Stimulated activated CD8-positive, alpha-beta memory T cell treated with anti-CD3 and anti-CD28 coated beads, Interleukin-7, amount 100 ng/mL, for 24 hours (primary cell): ENCODE results near the gene SSX4B.
"Not testable (repeated sequence)": the region's sequence is repeated elsewhere in the genome, so short reads cannot be mapped to it uniquely, and the experiment has no call there.

ENCODE experiments used
- DNase-seq: peaks from one replicate; pipeline ENCODE4 v3.0.0-alpha.2; 2020; ENCODE audit warnings: low read depth

The SSX4B gene, protein sequence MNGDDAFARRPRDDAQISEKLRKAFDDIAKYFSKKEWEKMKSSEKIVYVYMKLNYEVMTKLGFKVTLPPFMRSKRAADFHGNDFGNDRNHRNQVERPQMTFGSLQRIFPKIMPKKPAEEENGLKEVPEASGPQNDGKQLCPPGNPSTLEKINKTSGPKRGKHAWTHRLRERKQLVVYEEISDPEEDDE

DNA sequence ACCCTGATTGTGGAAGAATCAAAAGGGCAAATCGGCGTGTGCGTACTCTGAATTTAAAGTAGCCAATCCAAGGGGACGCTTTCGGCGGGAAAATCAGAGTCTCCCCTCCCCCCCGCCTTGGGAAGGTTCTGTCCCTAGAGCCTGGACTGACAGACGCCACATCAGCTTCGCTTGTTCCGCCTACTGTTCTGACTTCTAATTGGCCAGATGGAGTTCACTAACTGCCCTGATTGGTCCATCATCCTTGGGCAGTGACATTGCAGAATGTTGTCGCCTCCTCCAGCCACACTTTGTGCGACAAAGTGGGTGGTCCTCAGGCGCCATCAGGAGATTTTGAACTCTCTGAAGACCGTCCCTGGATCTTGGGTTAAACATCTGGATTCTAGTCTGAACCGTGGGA, at the start of gene SSX4B:
Gene SSX4B, minus strand, starts transcription at position 101 of the 400 bp plus-strand sequence. CDS start 588 bp downstream, outside the sequence.
- DNase-seq: not testable (repeated sequence)

DNA sequence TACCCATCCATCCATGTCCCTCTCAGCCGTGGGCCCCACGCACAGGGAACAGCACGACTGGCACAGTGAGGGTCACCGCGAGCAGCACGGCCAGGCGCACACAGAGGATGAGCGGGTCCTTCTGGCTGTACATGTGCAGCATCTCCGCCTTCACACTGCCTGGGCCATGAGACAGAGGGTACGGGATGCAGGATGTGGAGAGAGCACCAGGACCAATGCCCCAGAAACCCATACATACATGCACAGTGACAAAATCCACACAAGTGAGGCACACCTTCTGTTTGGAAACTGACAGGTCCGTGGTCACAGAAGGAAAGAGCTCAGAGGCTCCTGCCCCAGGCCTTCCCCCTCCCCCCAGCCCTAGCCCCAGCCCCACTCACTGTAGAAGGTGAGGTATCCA, 48.8 kb upstream of the SSX4B start:
- no peak for DNase-seq

DNA sequence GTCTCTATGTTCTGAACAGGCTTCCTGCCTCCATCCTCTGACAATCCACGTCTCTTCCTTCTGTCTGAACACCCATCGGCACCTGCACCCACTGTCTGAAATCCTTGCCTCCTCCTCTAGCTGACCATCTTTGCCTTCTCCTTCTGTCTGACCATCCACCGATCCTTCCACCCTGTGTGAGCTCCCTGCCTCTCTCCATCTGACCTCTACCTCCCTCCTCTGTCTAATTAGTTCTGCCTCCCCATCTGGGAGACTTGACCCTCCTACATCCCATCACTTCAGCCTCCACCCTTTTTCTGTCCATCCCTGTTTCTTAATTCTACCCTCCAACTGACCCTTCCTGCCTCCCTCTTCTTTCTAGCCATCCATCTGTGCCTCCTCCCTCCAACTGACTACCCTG, 48.3 kb upstream of the SSX4B start:
- DNase-seq: no peak

DNA sequence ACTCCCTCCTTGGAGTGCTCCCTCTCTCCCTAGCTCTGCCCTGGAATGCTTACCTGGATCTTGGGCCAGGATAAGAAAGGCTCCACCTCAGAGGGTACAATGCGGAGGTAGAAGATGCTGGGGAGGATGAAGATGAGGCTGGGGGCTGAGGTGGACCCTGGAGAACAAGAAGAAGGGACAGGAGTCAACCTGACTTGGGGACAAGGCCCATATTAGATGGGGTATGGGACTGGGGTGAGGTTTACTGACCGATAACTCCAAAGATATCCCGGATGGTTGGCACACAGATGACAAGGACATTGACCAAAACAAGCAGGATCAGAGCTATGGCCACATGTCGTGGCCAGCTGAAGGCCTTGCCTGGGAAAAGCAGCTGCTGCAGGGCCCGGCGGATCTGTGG, 47.7 kb upstream of the SSX4B start:
- DNase-seq: no peak

DNA sequence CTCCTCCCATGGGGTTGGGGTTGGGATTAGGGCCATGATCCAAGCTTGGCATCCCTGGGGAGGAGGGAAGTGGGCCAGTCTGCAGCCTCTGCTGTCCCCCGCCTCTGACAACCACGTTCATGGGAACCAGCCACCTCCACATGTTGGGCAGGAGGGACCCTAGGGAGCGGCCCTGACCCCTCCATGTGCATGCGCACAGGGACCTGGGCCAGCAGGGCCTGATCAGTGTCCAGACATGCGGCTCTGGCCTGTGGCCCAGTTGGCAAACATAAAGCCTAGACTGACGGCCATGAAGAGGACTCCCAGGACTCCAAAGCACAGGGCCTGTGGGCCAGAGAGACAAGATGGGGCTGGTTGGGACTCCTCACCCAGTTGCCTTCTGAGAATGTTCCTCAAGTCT, 47.0 kb upstream of the SSX4B start:
- DNase-seq: no peak

DNA sequence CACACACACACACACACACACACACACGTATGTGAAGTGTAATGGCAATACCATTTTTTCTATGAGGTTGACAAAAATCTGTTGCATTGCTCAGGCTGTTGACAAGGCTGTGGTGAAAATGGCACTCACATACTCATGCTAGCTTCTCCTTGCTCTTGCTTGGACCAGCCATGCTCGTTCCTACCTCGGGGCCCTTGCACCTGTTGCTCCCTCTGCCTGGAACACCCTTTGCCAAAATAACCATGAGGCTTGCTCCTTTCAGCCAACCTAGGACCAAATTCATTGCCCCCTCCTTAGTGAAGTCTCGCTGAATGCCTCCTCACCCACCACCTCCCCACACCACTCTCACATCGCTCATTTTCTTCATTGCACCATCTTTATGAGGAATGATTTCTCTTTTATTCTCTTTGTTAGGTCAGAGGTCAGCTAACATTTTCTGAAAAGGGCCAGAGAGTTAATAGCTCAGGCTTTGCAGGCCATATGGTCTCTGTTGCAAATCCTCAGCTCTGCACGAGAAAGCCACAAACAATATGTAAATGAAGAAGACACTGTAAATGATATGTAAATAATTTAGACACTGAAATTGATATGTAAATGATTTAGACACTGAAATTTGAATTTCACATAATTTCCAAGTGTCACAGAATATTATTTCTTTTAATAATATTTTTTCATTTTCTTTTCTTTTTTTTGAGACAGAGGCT, 45.0 kb upstream of the SSX4B start:
- no peak for DNase-seq

DNA sequence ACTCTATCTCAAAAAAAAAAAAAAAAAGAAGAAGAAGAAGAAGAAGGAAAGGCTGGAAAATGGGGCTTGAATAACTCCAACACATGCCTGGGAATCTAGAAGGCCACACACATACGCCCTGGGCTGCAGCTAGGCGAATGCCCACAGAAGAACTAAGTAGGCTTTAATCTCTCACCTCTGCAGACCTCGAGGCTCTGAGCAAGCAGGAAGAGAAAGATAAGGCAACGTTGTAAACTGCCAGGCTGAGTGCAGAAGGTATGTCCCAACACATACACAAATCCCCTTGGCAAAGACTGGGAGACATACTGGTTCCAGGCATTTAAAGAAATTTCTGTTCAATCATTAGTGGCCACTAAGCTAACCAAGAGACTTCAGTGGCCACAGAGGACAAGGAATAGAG, 39.9 kb upstream of the SSX4B start:
- DNase-seq: no peak

DNA sequence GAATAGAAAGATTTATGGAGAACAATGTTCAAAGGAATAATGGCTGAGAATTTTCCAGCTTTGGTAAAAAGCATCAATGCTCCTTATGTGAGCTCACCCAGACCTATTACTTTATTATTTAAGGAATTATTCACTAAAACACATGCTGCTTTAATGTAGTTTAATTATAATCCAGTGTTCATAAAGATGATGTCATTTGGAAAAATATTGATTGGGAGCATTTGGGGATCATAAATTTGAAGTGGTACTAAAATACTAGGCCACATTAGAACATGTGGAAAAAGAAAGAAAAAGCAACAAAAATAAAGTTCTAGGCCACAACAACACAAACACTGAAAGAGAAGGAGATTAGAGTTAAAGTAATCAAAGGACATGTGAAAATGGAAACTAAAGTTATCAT, 38.3 kb upstream of the SSX4B start:
- no peak for DNase-seq

DNA sequence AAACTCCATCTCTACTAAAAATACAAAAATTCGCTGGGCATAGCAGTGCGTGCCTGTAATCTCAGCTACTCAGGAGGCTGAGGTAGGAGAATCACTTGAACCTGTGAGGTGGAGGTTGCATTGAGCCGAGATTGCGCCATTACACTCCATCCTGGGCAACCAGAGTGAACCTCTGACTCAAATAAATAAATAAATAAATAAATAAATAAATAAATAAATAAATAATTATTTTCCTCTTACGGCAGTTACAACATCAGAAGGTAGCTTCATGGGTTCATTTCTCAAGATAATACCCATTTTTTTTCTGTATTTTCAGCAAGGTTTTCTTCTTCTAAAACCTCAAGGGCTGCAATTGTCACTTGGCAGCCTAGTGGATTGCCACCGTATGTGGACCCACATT, 35.4 kb upstream of the SSX4B start:
- not testable (repeated sequence) for DNase-seq

DNA sequence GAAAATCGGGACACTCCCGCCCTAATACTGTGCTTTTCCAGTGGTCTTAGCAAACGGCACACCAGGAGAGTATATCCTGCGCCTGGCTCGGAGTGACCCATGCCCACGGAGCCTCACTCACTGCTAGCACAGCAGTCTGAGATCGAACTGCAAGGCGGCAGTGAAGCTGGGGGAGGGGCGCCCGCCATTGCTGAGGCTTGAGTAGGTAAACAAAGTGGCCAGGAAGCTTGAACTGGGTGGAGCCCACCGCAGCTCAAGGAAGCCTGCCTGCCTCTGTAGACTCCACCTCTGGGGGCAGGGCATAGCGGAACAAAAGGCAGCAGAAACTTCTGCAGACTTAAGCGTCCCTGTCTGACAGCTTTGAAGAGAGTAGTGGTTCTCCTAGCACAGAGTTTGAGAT, 22.0 kb upstream of the SSX4B start:
- DNase-seq: not testable (repeated sequence)

DNA sequence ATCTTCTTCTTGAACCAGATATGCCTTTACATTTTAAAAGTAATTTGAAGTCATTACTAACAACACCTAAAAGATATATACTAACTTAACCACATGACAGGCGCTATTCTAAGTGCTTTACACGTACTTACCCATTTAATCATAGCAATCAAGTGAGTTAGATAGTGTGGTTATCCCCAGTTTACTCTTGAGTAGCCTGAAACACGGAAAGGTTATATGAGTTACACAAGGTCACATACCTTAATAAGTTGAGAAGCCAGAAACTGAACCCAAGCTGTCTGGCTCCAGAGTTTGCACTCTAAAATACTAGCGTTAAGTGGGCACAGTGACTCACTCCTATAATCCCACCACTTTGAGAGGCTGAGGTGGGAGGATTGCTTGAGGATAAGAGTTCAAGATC, 18.4 kb upstream of the SSX4B start:
- DNase-seq: not testable (repeated sequence)

DNA sequence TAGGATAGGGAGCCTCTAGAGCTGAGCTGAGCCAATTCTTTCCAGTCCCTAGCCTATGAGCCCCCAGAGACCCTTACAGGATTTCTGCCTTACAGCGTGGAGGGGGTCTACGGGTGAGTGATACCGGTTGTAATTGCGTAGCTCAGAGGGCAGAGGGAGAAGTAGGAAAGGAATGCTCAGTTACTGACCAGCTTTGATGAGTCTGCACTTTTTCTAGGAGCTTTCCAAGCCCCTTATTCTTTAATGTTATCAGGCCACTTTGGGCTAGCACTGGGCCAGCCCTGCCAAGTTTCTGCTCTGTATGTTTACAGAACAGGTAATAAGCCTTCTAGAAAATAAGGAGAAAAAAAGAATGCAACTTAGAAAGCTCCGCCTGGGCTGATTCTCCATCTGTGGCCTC, 17.8 kb upstream of the SSX4B start:
- DNase-seq: not testable (repeated sequence)

DNA sequence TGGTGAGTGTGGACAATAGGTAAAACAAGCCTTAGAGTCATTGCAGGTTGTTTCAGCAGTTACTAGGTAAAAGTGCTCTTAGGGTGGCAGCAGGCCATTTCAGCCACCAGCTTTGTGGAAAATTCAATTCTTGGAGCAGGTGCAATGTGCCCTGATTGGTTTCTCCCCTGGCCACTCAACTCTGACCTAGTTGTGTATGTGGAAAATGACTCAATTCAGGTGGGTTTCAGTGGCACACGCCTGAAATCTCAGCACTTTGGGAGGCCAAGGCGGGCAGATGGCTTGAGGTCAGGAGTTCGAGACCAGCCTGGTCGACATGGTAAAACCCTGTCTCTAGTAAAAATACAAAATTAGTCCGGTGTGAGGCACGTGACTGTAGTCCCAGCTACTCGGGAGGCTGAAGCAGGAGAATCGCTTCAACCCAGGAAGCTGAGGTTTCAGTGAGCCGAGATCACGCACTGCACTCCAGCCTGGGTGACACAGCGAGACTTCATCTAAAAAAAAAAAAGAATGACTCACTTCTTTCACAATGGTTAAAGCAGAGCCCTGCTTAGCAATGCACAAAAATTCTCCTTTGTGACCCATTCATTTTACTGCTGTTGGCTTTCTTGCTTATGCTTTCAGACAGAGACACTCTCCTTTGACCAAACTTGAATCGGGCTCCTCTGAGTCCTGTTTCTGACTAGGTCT, 15.4 kb upstream of the SSX4B start:
- DNase-seq: not testable (repeated sequence)

DNA sequence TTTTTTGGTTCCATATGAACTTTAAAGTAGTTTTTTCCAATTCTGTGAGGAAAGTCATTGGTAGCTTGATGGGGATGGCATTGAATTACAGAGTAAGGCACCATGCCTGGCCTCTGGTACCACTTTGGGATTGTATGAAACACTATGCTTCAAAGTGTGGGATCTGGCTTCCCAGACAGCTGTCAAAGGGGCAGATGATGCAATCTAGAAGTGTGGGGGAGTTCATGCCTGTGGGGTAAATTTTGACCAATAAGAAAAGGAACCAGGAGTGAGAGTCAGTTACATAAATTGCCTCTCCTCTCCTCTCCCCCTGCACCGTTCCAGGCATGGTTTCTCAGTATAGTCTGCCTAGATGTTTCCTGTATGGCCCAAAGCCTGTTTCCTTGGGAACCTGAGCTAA, 13.9 kb downstream of the SSX4B start:
- DNase-seq: not testable (repeated sequence)

DNA sequence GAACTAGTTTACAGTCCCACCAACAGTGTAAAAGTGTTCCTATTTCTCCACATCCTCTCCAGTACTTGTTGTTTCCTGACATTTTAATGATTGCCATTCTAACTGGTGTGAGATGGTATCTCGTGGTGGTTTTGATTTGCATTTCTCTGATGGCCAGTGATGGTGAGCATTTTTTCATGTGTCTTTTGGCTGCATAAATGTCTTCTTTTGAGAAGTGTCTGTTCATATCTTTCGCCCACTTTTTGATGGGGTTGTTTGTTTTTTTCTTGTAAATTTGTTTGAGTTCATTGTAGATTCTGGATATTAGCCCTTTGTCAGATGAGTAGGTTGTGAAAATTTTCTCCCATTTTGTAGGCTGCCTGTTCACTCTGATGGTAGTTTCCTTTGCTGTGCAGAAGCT, 14.8 kb downstream of the SSX4B start:
- DNase-seq: not testable (repeated sequence)

DNA sequence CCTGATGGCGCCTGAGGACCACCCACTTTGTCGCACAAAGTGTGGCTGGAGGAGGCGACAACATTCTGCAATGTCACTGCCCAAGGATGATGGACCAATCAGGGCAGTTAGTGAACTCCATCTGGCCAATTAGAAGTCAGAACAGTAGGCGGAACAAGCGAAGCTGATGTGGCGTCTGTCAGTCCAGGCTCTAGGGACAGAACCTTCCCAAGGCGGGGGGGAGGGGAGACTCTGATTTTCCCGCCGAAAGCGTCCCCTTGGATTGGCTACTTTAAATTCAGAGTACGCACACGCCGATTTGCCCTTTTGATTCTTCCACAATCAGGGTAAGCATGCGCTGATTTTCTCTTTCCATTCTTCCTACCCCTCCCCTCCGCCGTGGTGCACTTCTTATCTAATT, 28.5 kb downstream of the SSX4B start, which contains the start of gene SSX4:
Gene SSX4, plus strand, starts transcription at position 301 of the 400 bp plus-strand sequence. CDS start 515 bp downstream, outside the sequence.
- not testable (repeated sequence) for DNase-seq

DNA sequence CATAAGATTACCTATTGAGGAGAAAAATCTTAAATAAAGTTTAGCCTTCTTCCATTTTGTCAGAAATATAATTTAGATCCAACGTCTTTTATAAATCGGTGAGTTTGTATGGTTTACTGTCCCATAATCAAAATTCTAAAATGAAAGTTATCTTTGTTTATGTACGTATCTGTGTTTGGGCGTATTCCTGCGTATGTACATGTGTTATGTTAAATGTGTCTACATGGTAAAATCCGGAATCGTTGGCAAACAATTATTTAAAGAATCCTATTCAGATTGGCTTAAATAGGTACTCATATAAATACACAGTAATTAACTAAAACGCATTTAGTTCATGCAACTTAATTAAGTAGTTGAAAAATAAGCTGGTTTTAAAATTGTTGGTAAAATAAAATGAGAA, 41.4 kb downstream of the SSX4B start:
- not testable (repeated sequence) for DNase-seq

DNA sequence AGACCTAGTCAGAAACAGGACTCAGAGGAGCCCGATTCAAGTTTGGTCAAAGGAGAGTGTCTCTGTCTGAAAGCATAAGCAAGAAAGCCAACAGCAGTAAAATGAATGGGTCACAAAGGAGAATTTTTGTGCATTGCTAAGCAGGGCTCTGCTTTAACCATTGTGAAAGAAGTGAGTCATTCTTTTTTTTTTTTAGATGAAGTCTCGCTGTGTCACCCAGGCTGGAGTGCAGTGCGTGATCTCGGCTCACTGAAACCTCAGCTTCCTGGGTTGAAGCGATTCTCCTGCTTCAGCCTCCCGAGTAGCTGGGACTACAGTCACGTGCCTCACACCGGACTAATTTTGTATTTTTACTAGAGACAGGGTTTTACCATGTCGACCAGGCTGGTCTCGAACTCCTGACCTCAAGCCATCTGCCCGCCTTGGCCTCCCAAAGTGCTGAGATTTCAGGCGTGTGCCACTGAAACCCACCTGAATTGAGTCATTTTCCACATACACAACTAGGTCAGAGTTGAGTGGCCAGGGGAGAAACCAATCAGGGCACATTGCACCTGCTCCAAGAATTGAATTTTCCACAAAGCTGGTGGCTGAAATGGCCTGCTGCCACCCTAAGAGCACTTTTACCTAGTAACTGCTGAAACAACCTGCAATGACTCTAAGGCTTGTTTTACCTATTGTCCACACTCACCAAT, 43.9 kb downstream of the SSX4B start:
- not testable (repeated sequence) for DNase-seq

DNA sequence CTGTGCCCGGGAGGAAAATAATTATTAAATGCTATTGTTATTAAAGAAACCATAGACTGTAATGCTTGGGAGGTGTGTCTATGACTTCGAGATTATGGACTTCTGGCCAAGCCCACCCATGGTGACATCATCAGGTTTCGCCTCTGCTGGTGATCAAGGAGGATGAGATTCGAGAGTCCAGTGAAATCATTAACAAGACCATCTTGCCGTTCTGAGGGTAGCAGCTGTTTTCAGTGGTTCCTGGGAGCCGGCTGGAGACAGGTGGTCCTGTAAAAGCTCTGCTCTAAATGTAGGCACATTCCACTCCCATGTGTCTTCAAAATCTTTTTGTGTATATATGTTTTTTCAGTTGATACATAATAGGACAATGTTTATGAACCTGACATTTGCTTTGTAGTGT, 52.5 kb downstream of the SSX4B start:
- not testable (repeated sequence) for DNase-seq

DNA sequence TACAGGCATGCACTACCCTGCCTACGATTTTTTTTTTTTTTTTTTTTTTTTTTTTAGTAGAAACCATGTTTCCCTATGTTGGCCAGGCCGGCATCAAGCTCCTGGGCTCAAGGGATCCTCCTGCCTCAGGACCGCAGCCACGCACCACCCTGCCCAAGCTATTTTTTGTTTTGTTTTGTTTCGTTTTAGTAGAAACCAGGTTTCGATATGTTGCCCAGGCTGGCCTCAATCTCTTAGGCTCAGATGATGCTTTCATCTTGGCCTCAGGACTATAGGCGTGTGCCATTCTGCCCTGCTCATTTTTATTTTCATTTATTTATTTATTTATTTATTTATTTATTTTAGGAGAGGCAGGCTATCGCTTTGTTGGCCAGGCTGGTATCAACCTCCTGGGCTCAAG, 54.1 kb downstream of the SSX4B start:
- no peak for DNase-seq

DNA sequence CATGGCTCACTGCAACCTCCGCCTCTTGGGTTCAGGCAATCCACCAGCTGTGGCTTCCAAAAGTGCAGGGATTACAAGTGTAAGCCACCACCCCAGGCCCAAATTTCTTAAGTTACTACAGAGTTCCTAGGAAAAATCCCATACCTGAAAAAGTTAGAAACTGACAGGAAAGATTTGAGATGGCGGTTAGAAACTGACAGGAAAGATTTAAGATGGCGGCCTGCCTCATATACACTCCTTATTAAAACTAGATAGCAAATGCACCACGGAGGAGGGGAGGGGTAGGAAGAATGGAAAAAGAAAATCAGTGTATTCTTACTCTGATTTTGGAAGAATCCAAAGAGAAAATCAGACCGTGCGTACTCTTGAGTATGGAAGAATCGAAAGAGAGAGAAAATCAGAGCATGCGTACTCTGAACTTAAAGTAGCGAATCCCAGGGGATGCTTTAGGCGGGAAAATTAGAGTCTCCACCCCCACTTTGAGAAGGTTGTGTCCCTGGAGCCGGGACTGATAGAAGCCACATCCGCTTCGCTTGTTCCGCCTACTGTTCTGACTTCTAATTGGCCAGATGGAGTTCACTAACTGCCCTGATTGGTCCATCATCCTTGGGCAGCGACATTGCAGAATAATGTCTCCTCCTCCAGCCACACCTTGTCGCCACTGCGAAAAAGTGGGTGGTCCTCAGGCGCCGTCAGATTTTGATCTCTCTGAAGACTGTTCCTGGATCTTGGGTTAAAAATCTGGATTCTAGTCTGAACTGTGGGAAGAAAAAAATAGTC, 55.3 kb downstream of the SSX4B start, which contains the start of gene SSX3:
Gene SSX3, minus strand, starts transcription at position 389 of the 780 bp plus-strand sequence. CDS start 1,454 bp downstream, outside the sequence.
- DNase-seq: not testable (repeated sequence)
